Prostate gland (tissue), 2 donors: ENCODE data around the gene NAA10. TPM values are rescaled to one million over a fixed set of nuclear protein-coding genes. Genes with fewer than 3 reads are reported as not detected.

Source experiments
- DNase-seq: peaks from one replicate; pipeline ENCODE4 v3.0.0-alpha.2; 2019; ENCODE audit warnings: low spot score
- H3K27ac ChIP-seq, 2 donors: fragments of 200-600 bp; sonication (generic); 2 replicates each; pipeline ENCODE4 v1.5.1; 2017 to 2019
- H3K27me3 ChIP-seq: fragments of 200-600 bp; sonication (generic); replicated peaks from 2 replicates; pipeline ENCODE4 v1.5.1; 2019; ENCODE audit not compliant: insufficient read depth
- H3K36me3 ChIP-seq, 2 donors: fragments of 200-600 bp; sonication (generic); 1 replicate in 1 of 2; 2 replicates in 1 of 2; pipeline versions ENCODE4 v1.5.1 to v1.8.1; 2017 to 2019
- H3K4me1 ChIP-seq: fragments of 200-600 bp; sonication (generic); replicated peaks from 2 replicates; pipeline ENCODE4 v1.5.1; 2019
- H3K4me3 ChIP-seq, 2 donors: fragments of 200-600 bp; sonication (generic); 2 replicates each; pipeline ENCODE4 v1.5.1; 2017 to 2019
- H3K9me3 ChIP-seq: fragments of 200-600 bp; sonication (generic); 2 replicates; pipeline ENCODE4 v1.5.1; 2017
- CTCF ChIP-seq, 4 experiments: fragments of 200-600 bp in 2 of 4; fragments of 450-650 bp in 2 of 4; sonication (generic) in 2 of 4; IDR thresholded peaks; 1 replicate in 3 of 4; 2 replicates in 1 of 4; pipeline ENCODE4 v1.5.1; 2016 to 2019; ENCODE audit warnings: antibody characterized with exemption in 4 of 4, mild to moderate bottlenecking in 2 of 4, moderate library complexity in 2 of 4
- POLR2A ChIP-seq: fragments of 450-650 bp; IDR thresholded peaks from one replicate; pipeline ENCODE4 v1.6.1; 2016; ENCODE audit warnings: antibody characterized with exemption, mild to moderate bottlenecking
- POLR2AphosphoS5 ChIP-seq: sonication (generic); formaldehyde crosslinking; IDR thresholded peaks from one replicate; pipeline ENCODE4 v1.6.1; 2017; ENCODE audit warnings: antibody characterized with exemption
- WGBS: methylation state at CpG from one replicate; pipeline ENCODE4 v1.1.5; 2018; 5-methylcytosine and 5-hydroxymethylcytosine counted together
- intact Hi-C: fragments of 100-400 bp; cut with DNase I; formaldehyde crosslinking; loops from one replicate; pipeline ENCODE4 v1.14.2; 2022
- total RNA-seq, 2 donors: library from RNA; depleted of rRNA; stranded (reverse); fragments of >200 nt; gene quantifications; one replicate each; pipeline ENCODE4 v1.1.0, GENCODE V29; 2016

NAA10 gene
- total RNA-seq, 2 donors from 2014 or later: 47.5 to 64.9 TPM

GRCh38 chrX:153903991-153904957 is 30.6 kb downstream of the NAA10 start, which contains the start of gene AVPR2:
Gene AVPR2 (plus strand): TSS chrX:153904673. CDS start chrX:153905146, 473 bp downstream.
- Histone ChIP-seq H3K9me3 (no peaks in the 10 kb centered on the region), H3K36me3 (no peaks in the 10 kb centered on the region), H3K27ac (no peak within 1 kb of the TSS), H3K4me1 (no peaks in the 10 kb centered on the region), H3K4me3 (no peak within 1 kb of the TSS), H3K27me3 (no peaks in the 10 kb centered on the region)
- intact Hi-C loops: no loop called here
- DNase-seq: no peak
- TF ChIP-seq CTCF (IDR thresholded peaks at IDR 0.05) (no peak), POLR2AphosphoS5 (no peak), POLR2A (no peak)
- 30% methylated on average over 16 of the region's 26 CpGs for WGBS

- 69% methylated on average over 13 of the region's 18 CpGs for WGBS
- intact Hi-C loops: no loop called here
- H3K4me1 ChIP-seq: no peaks in the 10 kb centered on the region
- H3K27ac ChIP-seq: no peak overlapping the region
- H3K9me3 ChIP-seq: no peaks in the 10 kb centered on the region
- no peak overlapping the region for H3K4me3 ChIP-seq
- TF ChIP-seq POLR2AphosphoS5 (no peak), POLR2A (no peak), CTCF (IDR thresholded peaks at IDR 0.05) (no peak)
- H3K27me3 ChIP-seq: no peaks in the 10 kb centered on the region
- no peaks in the 10 kb centered on the region for H3K36me3 ChIP-seq
- no peak for DNase-seq
Observed at GRCh38 chrX:153903238-153903980, 31.4 kb downstream of the NAA10 start.

- H3K36me3 ChIP-seq: no peaks in the 10 kb centered on the region
- H3K4me1 ChIP-seq: no peaks in the 10 kb centered on the region
- intact Hi-C loops: no loop called here
- no peak overlapping the region for H3K4me3 ChIP-seq
- no peak for DNase-seq
- no peak overlapping the region for H3K27ac ChIP-seq
- no peaks in the 10 kb centered on the region for H3K9me3 ChIP-seq
- H3K27me3 ChIP-seq: no peaks in the 10 kb centered on the region
- no peak for TF ChIP-seq POLR2A
- TF ChIP-seq CTCF (IDR thresholded peaks at IDR 0.05): no peak
- no peak for TF ChIP-seq POLR2AphosphoS5
- 60% methylated on average over 7 of the region's 10 CpGs for WGBS
Observed at GRCh38 chrX:153902385-153902784, 32.5 kb downstream of the NAA10 start.

GRCh38 chrX:153901753-153902140 is 33.1 kb downstream of the NAA10 start:
- H3K27me3 ChIP-seq: no peaks in the 10 kb centered on the region
- H3K9me3 ChIP-seq: no peaks in the 10 kb centered on the region
- H3K4me3 ChIP-seq: no peak overlapping the region
- no peaks in the 10 kb centered on the region for H3K36me3 ChIP-seq
- 70% methylated on average over 8 of the region's 8 CpGs for WGBS
- H3K27ac ChIP-seq: no peak overlapping the region
- no peak for TF ChIP-seq CTCF (IDR thresholded peaks at IDR 0.05)
- no peak for TF ChIP-seq POLR2AphosphoS5
- no peak for TF ChIP-seq POLR2A
- H3K4me1 ChIP-seq: no peaks in the 10 kb centered on the region
- no peak for DNase-seq
- intact Hi-C loops: no loop called here
